ENCODE data around the gene FBP2.

Gene FBP2

GRCh38 chr9:94593459-94594345 lies at the start of gene FBP2:
TSS of gene FBP2 (minus strand) at chr9:94593824. CDS start at chr9:94593726, 98 bp downstream.
- no peak for FAIRE-seq

GRCh38 chr9:94643176-94643575 lies 49.6 kb upstream of the FBP2 start:
- no peak for FAIRE-seq

- FAIRE-seq = no peak
Observed at GRCh38 chr9:94642501-94642900, 48.9 kb upstream of the FBP2 start.

DNA sequence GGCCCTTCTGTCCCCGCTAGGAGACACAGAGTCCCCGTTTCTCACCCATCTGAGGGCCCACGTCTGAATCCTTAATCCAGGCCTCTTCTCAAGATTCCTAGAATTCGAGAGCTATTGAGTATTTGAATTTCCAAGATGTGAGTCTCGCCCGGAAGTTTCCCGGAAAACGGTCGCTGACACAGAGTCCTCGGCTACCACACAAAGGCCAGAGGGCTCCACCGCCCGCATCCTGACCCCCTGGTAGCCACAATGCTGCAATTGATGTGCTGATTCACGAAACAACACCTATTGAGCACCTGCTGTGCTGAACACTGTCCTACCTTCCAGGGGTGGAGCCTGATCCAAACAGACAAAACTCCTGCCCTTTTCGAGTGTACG lies 46.4 kb upstream of the FBP2 start:
- no peak for FAIRE-seq

DNA sequence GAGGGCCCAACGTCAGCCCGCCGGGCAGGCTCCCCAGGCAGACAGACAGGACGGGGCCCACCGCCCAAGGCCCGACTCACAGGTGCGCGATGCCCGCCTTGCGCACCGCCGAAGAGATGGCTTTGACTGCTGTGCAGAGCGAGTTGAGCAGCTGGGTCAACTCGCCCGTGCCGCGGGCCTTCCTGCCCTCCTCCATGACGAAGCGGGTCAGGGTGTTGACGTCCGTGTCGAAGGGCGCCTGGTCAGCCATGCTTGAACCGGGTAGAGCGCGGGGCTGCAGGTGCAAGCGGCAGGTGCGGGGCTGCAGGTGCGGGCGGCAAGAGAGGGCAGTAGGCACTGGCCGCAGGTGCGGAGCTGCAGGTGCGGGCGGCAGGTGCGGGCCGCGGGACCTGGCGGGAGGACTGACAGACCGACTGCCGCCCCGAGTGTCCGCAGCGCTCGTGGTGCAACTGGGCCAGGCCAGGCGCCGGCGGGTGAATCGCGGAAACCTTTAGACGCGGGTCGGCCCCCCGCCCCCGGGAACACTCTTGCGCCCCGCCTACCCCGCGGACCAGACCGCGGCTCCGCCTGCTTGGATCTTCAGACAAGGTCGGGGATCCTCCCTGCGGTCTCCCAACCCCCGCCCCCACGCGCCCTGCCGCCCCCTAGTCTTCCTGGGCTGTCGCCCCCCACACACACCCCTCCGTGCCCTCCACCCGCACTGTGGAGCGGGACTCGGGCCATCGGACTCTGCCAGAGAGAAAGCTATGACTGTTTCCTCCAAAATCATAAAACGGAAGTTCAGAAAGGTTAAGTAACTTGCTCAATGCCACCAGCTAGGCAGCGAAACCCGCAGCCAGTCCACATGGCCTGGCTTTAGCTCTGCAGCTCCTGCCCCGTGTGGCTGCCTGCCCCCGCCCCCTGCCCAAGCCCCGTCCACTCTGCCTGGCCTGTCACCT lies 45.7 kb upstream of the FBP2 start, which contains the start of gene FBP1:
TSS of gene FBP1 (minus strand) at position 458 of the 938 bp plus-strand sequence. CDS start at position 250, 208 bp downstream.
- no peak for FAIRE-seq

GRCh38 chr9:94638335-94639060 lies 44.9 kb upstream of the FBP2 start:
- FAIRE-seq = no peak

DNA sequence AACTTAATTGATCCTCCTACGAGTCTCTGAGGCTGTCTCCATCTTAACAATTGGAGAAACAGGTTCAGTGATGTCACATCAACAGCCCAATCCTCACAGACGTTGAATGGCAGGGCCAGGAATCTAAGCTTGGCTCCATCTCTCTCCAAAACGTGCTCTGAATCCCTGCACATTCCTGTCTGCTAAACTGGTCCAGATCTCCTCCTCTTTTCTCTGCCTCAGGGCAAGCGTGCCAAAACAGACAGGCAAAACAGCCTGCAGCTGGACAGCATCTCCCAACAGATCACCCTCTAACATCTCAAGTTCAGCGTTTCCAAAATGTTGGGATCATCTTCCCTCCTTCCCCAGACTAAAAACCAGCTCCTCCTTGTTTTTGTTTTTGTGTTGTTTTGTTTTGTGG lies 39.1 kb upstream of the FBP2 start:
- FAIRE-seq = no peak

- FAIRE-seq = no peak
Observed at GRCh38 chr9:94631599-94631998, 38.0 kb upstream of the FBP2 start.

DNA sequence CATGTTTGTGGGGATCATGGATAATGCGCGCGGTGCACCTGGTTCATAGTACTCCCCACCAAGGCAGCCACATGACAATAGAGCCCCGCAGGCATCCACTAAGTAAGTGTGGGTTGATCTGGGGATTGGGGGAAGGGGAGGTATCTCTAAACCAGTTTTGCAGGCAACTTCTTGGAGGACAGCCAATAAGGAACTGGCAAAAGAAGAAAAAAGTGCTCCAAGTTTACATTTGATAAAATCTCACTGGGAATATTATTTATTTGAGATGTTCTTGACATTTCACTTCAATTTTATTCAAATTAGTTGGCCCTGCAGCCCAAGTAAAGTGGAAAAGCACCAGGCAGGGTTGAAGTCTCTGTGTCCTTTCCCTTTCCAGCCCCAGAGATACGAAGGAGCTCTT lies 37.2 kb upstream of the FBP2 start:
- FAIRE-seq = no peak

- no peak for FAIRE-seq
Observed at GRCh38 chr9:94630281-94630680, 36.7 kb upstream of the FBP2 start.

DNA sequence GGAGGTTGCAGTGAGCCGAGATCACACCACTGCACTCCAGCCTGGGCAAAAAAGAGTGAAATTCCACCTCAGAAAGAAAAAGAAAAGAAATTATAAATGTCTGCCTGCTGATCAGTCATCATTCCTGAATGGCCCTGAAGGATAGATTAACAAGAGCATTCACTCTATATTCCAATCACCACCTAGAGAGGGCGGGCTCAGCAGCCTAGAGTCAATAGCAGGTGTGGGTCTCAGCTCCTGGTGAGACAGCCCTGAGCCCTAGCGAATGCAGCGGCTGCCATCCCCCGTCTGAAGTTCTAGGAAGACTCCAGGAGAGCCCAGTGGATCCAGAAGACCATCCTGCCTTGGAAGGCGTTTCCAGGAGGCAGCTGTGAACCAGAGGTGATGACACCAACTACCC lies 33.7 kb upstream of the FBP2 start:
- FAIRE-seq = no peak

DNA sequence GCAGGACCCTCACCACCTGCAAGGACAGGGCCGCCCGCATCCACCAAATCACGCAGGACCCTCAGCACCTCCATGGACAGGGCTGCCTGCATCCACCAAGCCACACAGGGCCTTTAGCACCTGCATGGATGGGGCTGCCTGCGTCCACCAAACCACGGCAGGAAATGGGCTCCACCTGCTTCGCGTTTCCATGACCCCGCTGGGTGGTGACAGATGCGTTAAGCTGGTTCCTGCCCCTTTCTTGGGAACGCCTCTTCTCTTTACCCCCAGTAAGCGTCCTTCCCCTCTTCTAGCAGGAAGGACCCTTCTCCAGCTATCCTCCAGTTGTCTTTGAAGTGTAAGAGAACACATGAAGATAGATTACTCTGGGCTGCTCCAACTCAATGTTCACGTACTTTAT lies 32.2 kb upstream of the FBP2 start:
- no peak for FAIRE-seq

DNA sequence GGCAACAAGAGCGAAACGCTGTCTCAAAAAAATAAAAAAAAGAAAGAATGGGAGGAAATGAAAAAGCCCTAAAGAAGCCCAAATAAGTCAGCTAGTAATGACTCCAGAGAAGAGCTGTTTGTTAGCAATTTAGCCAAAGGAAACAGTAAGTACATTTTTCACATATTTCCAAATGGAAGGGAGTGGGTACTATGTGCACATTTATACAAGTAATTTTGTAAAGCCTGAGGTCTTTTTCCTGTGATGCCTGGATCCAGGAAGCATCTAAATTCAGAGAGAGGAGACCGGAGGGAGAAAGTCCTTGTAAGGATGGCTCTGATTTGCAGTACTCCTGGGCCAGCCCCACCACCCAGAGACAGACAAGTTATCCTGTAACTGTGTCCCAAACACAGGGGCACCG lies 31.0 kb upstream of the FBP2 start:
- FAIRE-seq = no peak

DNA sequence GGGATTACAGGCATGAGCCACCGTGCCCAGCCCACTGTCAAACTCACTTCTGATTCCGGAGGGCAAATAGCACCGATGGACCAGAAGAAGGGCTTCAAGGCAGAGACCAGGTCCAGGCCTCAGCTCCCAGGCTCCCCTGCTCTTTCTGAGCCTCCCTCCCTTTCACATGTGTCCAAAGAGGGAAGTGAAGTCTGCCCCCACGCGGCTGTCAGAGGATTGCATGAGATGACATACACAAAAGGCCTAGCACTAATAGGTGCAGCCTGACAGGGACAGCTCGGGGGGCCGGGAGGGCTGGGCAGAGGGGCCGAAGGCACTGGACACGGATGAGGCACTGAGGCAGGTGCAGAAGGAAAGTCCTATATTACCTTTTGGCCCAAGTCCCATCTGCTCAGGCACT lies 29.6 kb upstream of the FBP2 start:
- FAIRE-seq = no peak

DNA sequence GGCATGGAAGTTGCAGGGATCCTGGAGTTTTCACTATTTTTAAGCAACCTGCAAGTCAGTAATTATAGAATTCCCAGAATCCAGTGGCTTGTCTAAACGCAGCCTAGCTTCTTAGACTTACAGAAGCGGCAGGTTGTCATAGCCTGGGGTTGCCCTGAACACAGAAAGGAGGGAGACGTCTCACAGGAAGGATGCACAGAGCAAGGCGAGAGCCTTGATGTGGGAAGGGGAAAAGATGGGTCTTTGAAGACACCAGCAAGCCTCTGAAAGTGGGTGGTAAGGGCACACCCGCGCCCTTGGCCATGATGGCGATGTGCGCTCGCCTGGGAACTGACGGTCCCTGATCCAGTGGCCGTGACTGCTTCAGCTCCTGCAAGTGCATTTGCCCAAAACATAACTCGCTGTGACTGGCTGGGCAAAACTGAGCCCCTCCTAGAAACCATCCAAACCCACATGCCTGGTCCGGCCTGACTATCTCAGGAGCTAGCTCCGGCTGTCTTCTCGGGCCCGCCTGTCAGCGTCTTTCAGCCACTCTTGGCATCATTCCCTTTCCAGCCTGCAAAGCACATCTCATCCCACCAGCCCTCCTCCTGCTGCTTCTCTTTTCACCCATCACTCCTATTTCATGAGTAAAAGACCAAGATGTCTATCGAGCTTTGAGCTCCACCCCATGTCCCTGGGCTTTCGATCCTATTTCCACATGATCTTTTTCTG lies 28.6 kb upstream of the FBP2 start:
- no peak for FAIRE-seq

- FAIRE-seq = no peak
Observed at GRCh38 chr9:94619026-94619425, 25.4 kb upstream of the FBP2 start.

DNA sequence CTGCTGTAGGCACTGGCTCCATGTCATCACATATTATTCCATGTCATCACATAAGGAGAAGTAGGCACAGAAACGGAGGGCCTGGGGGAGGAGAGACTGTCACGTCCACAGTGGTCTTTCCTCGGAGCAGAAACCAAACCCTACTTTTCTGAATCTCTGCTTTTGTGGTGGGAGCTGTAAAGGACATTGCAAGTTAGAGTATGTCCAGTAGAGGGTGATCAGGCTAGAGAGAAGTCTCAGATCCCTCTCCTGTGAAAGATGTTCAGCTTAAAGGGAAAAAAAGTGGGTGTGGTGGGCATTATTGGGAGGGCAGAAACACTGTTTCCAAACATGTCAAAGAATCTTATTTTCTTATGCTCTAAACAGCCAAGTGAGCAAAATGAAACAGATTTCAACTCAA lies 19.4 kb upstream of the FBP2 start:
- FAIRE-seq = no peak

DNA sequence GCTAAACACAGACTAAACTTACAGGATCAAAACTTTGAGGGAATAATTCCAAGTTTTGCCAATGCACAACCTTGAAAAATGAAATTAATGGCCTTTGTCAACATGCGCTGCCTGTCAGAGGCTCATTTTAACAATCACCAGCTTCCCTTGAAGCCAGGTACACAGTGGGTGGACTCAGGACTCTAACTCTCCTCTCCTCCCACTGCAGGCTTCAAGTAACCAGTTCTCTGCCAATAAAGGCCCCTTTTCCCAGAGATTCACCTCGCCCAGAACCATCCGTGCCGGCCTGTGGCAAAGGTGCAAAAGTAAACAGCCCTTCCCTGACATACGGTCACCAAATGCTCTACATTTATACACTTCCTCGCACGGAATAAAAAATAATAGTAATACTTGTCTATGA lies 18.4 kb upstream of the FBP2 start:
- FAIRE-seq = no peak

DNA sequence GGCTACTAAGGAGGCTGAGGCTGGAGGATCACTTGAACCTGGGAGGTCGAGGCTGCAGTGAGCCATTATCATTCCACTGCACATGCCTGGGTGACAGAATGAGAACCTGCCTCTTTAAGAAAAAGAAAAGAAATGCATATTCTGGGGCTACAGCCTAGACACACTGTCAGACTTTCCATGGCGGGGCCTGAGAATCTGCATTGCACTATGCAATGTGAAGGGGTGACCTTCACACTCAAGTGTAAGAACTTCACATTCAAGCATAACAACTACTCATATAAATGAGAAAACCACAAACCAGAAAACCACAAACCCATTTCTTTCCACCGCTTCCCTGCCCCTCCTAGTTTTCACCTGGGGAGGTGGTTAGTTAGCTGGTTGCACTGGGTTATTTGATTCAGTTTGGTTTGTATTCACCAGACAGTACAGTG lies 18.0 kb upstream of the FBP2 start:
- no peak for FAIRE-seq

DNA sequence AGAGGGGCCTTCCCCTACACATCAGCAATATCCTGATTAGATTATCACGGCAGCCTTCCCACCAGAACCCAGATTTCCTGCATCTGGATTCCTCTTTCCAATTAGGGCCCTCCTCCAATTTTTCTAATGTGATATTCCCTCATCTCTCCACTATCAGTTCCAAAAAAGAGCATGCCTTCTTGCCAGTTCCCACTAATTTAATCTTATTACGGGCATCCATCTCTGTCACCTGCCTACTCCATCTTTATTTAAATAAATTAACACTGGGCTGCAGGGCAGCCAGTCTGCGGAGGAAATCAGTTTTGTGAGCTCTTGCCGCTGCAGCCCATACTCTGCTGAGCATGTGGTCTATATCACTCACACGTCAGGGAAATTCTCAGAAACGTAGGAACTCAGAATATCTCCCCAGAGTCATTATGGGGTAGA lies 16.6 kb upstream of the FBP2 start:
- no peak for FAIRE-seq

DNA sequence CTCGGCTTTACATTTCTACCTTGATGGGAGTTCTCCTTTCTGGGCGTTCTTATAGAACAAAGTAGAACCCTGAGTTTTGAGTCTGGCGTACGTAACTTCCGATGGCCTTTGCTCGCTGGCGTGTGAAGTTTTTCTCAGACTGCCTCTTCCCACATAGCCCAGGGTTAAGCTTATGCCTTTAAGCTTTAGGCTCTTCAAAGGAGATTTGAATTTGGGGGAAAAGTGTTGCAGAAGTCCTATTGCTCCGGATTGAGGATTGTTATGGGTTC lies 13.7 kb upstream of the FBP2 start:
- FAIRE-seq = no peak

DNA sequence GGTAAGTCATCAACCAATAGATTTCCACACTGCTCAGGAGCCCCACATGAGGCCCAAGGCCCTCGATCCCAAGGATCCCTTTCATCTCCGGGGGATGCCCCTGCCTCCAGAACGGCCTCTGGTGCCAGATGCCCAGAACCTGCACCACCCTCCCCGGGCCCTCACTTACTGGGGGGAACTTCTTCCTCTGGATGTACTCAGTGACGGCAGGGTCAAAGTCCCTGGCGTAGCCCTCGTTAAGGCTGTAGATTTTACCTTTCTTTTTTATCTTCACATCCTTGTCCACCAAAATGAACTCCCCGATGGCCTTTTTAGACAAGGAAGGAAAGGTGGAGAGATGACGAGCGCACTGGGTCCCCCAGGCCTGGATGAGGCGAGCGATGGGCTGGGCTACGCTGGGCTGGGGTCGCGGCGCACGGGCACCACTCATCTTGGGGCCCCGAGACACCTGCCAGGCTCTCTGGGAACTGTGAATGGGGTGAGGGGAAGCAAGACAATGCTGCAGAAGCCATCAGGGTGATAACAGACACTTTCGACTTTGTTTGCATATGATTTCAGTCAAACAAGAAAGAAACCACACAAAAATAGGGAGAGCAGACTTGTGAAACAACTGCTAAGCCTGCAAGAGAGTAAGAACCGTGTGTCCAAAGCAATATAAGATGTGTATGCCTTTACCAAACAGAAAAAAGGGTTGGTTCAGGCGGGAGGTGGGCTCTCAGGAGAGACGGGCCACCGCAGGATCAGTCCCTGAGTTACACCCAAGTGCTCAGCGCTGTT lies 13.2 kb upstream of the FBP2 start:
- no peak for FAIRE-seq

All from TTC549 (cell line).